ENCODE results near the gene POU4F1.
A peak's percentile ranks its signal among the peaks of the same experiment; 100 is the strongest.
"Not testable (repeated sequence)": the region's sequence is repeated elsewhere in the genome, so short reads cannot be mapped to it uniquely, and the experiment has no call there.

POU4F1 gene

GRCh38 chr13:78603240-78603957 lies at the start of gene POU4F1:
Gene POU4F1, minus strand, starts transcription at chr13:78603552. Its CDS starts 226 bp downstream, at chr13:78603326.
- peak; percentile 81 to 85 for DNase-seq

GRCh38 chr13:78652651-78653050 lies 49.3 kb upstream of the POU4F1 start:
- DNase-seq = no peak

- no peak for DNase-seq
Measured at GRCh38 chr13:78650717-78651083, 47.3 kb upstream of the POU4F1 start.

- no peak for DNase-seq
Measured at GRCh38 chr13:78649997-78650716, 46.8 kb upstream of the POU4F1 start.

GRCh38 chr13:78647109-78647678 lies 43.8 kb upstream of the POU4F1 start:
- not testable (repeated sequence) for DNase-seq

- DNase-seq = no peak
Measured at GRCh38 chr13:78638216-78638615, 34.9 kb upstream of the POU4F1 start.

GRCh38 chr13:78636495-78636894 lies 33.1 kb upstream of the POU4F1 start:
- DNase-seq = no peak

- DNase-seq = no peak
Measured at GRCh38 chr13:78632996-78633395, 29.6 kb upstream of the POU4F1 start.

- no peak for DNase-seq
Measured at GRCh38 chr13:78631077-78631476, 27.7 kb upstream of the POU4F1 start.

- no peak for DNase-seq
Measured at GRCh38 chr13:78630511-78630910, 27.2 kb upstream of the POU4F1 start.

GRCh38 chr13:78625384-78625783 lies 22.0 kb upstream of the POU4F1 start:
- no peak for DNase-seq

- DNase-seq = no peak
Measured at GRCh38 chr13:78623132-78623531, 19.8 kb upstream of the POU4F1 start.

GRCh38 chr13:78620936-78621470 lies 17.7 kb upstream of the POU4F1 start:
- DNase-seq = no peak

GRCh38 chr13:78618411-78618810 lies 15.1 kb upstream of the POU4F1 start:
- DNase-seq = no peak

- DNase-seq = no peak
Measured at GRCh38 chr13:78611040-78611439, 7.7 kb upstream of the POU4F1 start.

- DNase-seq = no peak
Measured at GRCh38 chr13:78610381-78610883, 7.1 kb upstream of the POU4F1 start.

GRCh38 chr13:78609464-78610205 lies 6.3 kb upstream of the POU4F1 start:
- DNase-seq = no peak

- DNase-seq = peak in 1 of 2 experiments; percentile 38
Measured at GRCh38 chr13:78608688-78609463, 5.5 kb upstream of the POU4F1 start.

GRCh38 chr13:78608252-78608687 lies 4.9 kb upstream of the POU4F1 start:
- no peak for DNase-seq

- DNase-seq = no peak
Measured at GRCh38 chr13:78607409-78608251, 4.3 kb upstream of the POU4F1 start.
